ENCODE results near the gene TRDMT1.

Gene TRDMT1

DNA sequence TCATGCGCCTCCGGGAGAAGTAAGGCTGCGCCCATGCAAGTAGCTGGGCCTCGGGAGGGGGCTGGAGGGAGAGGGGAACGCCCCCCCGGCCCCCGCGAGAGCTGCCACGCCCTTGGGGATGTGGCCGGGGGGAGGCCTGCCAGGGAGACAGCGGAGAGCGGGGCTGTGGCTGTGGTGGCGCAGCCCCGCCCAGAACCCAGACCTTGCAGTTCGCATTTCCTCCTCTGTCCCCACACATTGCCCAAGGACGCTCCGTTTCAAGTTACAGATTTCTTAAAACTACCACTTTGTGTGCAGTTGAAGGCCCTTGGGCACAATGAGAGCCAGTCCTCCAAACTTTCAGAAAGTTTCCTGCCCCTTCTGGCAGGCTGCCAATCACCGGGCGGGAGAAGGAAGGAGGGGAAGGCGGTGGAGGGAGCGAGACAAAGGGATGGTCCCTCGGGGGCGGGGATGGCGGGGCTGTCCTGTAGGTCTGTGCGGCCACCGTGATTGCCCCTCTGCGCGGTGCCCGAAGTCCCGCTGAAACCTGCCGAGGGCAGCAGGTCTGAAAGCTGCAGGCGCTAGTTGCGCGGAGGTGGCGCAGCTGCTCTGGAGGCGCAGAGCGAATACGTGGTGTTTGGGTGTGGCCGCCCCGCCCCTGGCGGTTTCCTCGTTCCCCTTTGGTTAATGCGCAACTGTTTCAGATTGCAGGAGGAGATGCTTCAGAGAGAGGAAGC is 28.7 kb upstream of the TRDMT1 start:
- DNase-seq (ENCODE audit: low spot score): peak; percentile 75
- TF ChIP-seq, protein P1, sequence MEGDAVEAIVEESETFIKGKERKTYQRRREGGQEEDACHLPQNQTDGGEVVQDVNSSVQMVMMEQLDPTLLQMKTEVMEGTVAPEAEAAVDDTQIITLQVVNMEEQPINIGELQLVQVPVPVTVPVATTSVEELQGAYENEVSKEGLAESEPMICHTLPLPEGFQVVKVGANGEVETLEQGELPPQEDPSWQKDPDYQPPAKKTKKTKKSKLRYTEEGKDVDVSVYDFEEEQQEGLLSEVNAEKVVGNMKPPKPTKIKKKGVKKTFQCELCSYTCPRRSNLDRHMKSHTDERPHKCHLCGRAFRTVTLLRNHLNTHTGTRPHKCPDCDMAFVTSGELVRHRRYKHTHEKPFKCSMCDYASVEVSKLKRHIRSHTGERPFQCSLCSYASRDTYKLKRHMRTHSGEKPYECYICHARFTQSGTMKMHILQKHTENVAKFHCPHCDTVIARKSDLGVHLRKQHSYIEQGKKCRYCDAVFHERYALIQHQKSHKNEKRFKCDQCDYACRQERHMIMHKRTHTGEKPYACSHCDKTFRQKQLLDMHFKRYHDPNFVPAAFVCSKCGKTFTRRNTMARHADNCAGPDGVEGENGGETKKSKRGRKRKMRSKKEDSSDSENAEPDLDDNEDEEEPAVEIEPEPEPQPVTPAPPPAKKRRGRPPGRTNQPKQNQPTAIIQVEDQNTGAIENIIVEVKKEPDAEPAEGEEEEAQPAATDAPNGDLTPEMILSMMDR (IDR thresholded peaks at IDR 0.05; ENCODE audit: extremely low read depth, missing control alignments): no peak

DNA sequence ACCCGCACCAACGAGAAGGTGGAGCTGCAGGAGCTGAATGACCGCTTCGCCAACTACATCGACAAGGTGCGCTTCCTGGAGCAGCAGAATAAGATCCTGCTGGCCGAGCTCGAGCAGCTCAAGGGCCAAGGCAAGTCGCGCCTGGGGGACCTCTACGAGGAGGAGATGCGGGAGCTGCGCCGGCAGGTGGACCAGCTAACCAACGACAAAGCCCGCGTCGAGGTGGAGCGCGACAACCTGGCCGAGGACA is 28.2 kb upstream of the TRDMT1 start:
- TF ChIP-seq, protein P1 (IDR thresholded peaks at IDR 0.05; ENCODE audit: extremely low read depth, missing control alignments): no peak
- DNase-seq (ENCODE audit: low spot score): no peak

DNA sequence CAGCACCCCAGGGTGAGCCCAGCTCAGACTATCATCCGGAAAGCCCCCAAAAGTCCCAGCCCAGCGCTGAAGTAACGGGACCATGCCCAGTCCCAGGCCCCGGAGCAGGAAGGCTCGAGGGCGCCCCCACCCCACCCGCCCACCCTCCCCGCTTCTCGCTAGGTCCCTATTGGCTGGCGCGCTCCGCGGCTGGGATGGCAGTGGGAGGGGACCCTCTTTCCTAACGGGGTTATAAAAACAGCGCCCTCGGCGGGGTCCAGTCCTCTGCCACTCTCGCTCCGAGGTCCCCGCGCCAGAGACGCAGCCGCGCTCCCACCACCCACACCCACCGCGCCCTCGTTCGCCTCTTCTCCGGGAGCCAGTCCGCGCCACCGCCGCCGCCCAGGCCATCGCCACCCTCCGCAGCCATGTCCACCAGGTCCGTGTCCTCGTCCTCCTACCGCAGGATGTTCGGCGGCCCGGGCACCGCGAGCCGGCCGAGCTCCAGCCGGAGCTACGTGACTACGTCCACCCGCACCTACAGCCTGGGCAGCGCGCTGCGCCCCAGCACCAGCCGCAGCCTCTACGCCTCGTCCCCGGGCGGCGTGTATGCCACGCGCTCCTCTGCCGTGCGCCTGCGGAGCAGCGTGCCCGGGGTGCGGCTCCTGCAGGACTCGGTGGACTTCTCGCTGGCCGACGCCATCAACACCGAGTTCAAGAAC is 27.7 kb upstream of the TRDMT1 start:
- DNase-seq (ENCODE audit: low spot score): peak; percentile 69
- TF ChIP-seq, protein P1 (IDR thresholded peaks at IDR 0.05; ENCODE audit: extremely low read depth, missing control alignments): no peak

DNA sequence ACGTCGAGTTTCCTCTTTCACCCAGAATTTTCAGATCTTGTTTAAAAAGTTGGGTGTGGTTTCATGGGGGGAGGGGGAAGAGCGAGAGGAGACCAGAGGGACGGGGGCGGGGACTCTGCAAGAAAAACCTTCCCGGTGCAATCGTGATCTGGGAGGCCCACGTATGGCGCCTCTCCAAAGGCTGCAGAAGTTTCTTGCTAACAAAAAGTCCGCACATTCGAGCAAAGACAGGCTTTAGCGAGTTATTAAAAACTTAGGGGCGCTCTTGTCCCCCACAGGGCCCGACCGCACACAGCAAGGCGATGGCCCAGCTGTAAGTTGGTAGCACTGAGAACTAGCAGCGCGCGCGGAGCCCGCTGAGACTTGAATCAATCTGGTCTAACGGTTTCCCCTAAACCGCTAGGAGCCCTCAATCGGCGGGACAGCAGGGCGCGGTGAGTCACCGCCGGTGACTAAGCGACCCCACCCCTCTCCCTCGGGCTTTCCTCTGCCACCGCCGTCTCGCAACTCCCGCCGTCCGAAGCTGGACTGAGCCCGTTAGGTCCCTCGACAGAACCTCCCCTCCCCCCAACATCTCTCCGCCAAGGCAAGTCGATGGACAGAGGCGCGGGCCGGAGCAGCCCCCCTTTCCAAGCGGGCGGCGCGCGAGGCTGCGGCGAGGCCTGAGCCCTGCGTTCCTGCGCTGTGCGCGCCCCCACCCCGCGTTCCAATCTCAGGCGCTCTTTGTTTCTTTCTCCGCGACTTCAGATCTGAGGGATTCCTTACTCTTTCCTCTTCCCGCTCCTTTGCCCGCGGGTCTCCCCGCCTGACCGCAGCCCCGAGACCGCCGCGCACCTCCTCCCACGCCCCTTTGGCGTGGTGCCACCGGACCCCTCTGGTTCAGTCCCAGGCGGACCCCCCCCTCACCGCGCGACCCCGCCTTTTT is 26.9 kb upstream of the TRDMT1 start, which contains the start of gene VIM:
VIM (plus strand) TSS at position 151 of the 925 bp plus-strand sequence. CDS start 1,182 bp downstream, outside the sequence.
- peak; percentile 69 for DNase-seq (ENCODE audit: low spot score)
- TF ChIP-seq, protein P1 (IDR thresholded peaks at IDR 0.05; ENCODE audit: extremely low read depth, missing control alignments): no peak

DNA sequence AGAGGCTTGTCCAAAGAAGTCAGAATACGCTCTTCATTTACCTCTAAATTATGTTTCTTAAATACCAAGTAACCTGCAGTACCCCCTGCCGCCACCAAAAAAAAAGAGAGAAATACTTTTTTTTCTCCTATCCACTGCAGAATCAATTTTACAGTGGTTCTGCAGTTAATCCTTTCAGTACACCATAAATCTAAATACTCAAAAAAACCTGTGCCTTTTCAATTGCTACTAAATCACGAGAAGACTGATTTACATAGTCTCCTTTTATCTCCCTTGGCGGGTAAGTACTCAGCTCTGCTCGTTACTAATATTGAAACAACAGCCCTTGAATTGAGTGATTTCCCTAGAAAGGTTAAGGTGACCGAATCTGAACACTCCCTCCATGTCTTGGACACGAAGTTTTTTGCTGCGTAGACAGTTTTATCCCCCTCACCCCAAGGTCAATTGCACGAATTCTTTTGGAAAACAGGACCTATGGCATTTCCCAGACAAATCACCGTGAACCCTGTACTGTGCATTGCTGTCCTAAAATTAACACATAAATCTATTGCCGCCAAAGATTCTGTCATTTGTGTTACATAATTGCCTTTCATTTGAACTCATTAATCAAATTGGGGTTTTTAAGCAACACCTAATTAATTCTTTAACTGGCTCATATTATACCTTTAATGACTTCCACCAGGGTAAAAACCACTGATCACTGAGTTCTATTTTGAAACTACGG is 26.1 kb upstream of the TRDMT1 start:
- TF ChIP-seq, protein P1 (IDR thresholded peaks at IDR 0.05; ENCODE audit: extremely low read depth, missing control alignments): no peak
- peak; percentile 57 for DNase-seq (ENCODE audit: low spot score)

DNA sequence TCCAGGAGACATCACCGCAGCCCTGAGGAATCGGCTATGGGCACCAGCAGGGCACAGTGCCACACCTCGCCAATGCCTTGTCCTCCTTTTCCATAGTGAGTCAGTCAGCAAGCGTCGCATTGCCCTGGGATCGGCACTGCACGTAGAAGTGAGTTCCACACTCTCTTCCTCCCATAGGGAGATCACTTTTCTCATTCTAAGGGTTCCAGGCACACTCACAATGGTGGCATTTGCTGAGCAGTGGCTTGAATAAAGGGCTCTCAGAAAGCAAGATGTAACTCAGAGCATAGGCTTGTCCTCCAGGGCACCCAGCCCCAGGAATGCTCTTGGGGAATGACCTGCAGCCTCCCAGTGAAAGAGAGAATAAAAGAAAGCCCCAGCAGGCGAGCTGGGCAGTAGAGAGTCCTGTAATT is 25.4 kb upstream of the TRDMT1 start:
- DNase-seq (ENCODE audit: low spot score): no peak
- TF ChIP-seq, protein P1 (IDR thresholded peaks at IDR 0.05; ENCODE audit: extremely low read depth, missing control alignments): no peak
